HG03060 (cell line): Measurements from ENCODE around the gene SIRT2.

Source experiments
- ATAC-seq: cut with Tn5 transposase; IDR thresholded peaks from one replicate; pipeline ENCODE4 v1.9.1; 2021; ENCODE audit warnings: low read depth, moderate number of reproducible peaks; ENCODE audit not compliant: unreplicated experiment

SIRT2 gene

GRCh38 chr19:38848299-38849146 is 50.9 kb downstream of the SIRT2 start:
- ATAC-seq = no peak

- ATAC-seq = no peak
Observed at GRCh38 chr19:38846097-38846496, 53.3 kb downstream of the SIRT2 start.

GRCh38 chr19:38845374-38846024 is 53.9 kb downstream of the SIRT2 start:
- ATAC-seq = no peak

GRCh38 chr19:38844093-38844686 is 55.2 kb downstream of the SIRT2 start:
- no peak for ATAC-seq

DNA sequence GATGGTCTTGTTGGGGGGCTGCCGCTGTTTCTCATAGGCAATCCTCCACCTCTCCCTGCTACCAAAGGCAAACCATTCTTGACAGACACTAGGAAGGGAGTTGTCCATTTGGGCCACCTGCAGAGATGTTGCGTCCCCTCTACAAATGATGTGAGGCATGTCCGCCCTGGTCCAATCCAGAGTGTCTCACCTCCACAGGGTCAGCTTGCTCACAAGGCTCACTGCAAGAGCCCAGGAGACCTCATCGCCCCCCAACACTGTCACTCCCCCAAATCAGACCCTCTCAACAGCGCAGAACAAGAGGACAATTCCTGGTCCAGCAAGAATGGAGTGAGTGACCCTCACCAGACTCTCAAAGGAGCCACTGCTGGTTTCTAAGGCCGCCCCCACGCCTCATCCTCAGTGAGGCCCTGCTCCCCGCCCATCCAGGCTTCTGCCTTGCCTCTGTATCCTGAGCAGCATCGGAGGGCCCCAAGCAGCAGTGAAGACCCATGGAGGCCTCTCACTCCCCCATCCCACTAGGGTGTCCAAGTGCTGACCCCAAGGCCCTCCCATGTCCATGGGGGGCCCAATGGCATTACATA is 56.2 kb downstream of the SIRT2 start:
- no peak for ATAC-seq

- ATAC-seq = no peak
Observed at GRCh38 chr19:38842439-38843174, 56.8 kb downstream of the SIRT2 start.

DNA sequence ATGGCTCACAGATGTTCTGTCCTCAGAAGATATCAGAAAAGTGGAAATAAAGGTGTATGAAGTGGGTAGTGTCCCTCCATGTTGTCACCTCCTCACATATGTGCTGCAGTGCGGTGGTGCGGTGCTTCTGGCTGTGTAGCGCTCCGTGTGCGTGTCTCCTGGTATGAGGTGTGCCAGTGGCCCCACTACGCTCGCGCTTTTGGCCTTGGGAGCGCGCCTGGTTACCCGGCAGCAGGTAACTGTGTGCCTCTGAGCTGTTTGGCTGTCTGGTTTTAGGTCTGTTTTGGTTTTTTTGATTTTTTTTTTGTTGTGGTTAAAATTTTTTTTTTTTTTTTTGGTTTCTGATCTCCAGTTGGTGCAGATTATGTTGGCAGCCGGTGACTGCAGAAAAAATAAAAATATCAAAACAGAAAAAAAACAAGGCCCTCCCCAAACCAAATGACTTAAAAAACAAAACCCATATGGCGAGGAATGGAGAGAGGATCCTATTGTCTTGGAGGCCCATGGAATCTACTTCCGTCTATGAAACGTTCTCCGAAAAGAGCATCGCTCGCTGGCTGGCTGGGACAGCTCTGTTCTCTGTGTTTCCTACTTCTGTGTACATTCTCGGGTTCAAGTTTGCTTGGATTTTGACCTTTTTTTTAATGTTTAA is 57.5 kb downstream of the SIRT2 start:
- no peak for ATAC-seq

- ATAC-seq = no peak
Observed at GRCh38 chr19:38841180-38841766, 58.1 kb downstream of the SIRT2 start.

GRCh38 chr19:38840583-38840968 is 58.8 kb downstream of the SIRT2 start:
- ATAC-seq = no peak

- no peak for ATAC-seq
Observed at GRCh38 chr19:38839816-38840582, 59.4 kb downstream of the SIRT2 start.

DNA sequence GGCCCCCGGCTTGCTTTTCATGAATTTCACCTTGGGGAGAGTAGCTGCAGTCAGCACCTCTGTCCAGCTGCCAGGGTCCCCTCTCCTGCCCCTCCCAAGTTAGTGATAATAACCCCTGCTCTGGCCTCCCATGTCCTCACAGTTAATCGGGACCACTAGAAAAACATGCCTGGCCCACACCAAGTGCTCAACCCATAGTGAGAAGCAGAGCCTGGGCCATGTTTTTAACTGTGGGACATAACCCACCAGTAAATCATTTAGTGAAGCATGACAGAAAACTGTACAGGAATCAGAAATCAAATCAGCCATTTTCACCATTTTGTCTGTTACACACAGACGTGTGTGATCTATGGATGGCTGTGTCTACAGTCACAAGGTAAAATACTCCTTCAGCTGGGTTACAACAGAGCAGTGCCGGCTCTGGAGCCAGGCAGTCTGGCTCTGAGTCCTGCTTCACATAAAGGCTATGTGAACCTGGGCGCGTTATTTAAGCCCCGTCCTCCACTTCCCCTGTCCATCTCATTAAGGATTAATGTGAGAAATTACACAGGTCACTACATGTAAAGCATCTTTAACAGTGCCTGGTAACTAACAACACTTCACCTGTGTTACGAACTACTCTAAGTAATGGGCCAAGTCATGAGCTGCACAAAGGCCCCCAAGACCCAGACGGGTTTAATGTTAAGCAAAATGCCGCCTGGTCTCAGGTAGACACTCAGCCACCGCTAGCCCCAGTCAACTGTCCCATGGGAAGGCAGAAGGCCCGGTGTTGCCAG is 60.2 kb downstream of the SIRT2 start:
- ATAC-seq = no peak

DNA sequence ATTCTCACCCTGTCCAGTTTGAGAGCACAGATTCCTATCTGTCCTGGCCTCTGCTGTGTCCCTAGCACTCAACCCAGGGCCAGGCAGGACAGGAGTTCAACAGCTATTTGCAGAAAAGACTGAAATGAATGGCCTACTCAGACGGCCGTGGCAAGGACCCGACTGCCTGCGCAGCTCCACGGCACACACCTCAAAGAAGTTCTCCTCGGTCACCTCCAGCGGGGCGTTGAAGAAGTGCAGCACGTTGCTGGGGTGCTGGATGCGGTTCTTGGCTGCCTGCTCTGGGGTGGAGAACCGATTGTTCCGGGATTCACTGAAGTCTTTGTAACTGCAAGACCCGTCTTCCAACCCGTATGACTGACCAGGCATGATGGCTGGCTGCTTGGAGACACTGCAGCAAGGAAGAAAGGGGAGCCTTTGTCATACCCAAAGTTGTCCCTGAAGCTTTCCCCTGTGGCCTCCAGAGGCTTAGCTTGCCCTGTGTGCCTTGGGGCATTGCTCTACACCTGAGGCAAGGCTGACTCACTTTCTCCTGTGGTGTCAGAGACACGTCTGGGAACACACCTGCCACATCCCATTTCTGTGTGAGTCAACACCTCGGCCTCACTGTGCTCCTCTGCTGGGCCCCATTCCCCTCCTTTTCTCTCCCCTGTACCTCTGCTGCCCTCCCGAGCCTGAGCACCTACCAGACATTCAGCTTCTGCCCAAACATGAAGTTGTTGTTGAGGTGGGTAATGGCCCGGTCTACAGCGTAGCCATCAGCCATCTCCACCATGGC is 61.0 kb downstream of the SIRT2 start:
- no peak for ATAC-seq

DNA sequence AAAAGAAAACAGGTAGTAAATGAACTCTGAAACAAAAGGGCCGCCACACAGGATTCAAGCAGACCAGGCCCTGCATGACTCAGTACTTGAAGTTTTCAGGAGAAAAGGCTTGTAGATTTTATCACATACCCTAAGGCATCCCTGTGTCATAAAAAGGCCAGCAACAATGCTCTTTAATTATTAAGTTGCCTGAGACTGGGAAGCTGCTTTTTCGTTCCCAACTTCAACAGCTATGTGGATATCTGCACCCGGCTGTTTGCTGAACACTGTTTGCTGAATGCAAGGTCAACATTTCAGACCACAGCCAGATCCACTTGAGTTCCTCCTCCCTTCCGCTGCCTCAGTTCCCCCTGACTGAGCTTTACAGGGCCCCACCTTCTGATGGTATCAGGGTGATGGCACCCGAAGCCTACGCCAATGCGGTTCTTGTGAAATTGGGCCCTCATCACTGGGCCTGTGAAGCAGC is 61.7 kb downstream of the SIRT2 start:
- no peak for ATAC-seq

DNA sequence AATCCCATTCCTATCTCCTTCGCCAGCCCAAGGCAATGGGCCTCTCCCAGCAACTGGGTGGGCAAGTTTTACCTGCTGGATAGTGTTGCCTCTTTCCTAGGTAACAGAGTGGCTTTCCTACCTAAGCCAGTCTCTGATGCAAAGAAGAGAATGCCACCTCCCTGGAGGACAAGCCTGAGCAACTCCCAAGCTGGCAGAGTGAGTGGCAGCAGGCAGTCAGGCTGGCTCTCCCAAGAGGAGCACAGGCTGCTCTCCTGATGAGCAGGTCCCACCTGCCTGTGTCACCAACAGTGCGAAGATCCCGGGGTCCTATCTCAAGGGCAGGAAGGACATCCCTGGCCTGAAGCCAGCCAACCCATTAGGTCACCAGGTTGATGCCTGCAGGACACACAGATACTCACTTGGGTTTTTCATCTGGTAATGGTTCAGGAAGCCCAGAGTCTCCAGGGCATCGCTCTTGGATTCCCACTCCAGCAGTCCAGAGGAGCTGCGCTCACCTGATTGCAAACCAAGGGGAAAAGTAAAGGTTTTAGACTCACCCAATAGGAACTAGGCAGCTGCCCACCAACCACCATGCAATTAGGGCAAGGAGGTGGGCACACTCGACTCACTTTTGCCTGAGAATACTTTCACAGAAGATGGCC is 62.3 kb downstream of the SIRT2 start:
- ATAC-seq = no peak

DNA sequence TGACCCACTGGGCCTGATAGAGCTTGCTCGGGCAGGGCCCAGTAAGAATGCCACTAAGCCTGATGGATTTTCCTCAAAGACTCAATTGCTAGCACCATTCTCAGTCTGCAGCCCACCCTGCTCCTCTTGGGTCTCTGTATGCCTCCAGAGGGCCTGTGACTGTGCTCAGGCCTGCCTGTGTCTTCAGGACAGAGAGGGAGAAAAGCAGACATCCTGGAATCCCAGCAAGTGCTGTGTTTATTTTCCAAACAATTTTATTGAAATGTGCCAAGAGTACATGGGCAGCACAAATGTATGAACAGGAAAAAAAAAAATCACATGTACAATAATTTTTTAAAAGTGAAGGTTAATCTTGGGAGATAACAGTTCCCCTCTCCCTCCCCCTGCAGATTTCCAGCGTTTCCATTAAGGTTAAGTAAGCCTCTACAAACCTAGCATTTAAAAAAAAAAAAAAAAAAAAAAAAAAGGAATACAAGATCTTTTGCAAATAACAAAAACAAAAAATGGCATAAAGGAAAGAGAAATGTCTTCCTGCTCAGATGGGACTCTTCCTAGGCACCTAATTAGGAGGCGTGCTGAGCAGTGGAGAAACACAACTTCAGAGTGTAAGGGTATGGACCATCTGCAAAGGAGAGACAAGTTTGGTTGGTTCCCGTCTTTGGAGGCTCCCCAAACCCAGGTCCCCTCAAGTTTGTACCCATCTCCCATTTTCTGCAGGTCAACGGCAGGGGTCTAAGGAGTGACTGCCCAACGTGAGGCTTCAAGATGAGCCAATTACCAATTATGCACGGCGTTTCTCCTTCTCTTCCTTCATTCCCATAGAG is 63.0 kb downstream of the SIRT2 start:
- no peak for ATAC-seq

- ATAC-seq = no peak
Observed at GRCh38 chr19:38834590-38834989, 64.8 kb downstream of the SIRT2 start.
